ENCODE results near the gene MPG.
A peak's percentile ranks its signal among the peaks of the same experiment; 100 is the strongest.

DNA sequence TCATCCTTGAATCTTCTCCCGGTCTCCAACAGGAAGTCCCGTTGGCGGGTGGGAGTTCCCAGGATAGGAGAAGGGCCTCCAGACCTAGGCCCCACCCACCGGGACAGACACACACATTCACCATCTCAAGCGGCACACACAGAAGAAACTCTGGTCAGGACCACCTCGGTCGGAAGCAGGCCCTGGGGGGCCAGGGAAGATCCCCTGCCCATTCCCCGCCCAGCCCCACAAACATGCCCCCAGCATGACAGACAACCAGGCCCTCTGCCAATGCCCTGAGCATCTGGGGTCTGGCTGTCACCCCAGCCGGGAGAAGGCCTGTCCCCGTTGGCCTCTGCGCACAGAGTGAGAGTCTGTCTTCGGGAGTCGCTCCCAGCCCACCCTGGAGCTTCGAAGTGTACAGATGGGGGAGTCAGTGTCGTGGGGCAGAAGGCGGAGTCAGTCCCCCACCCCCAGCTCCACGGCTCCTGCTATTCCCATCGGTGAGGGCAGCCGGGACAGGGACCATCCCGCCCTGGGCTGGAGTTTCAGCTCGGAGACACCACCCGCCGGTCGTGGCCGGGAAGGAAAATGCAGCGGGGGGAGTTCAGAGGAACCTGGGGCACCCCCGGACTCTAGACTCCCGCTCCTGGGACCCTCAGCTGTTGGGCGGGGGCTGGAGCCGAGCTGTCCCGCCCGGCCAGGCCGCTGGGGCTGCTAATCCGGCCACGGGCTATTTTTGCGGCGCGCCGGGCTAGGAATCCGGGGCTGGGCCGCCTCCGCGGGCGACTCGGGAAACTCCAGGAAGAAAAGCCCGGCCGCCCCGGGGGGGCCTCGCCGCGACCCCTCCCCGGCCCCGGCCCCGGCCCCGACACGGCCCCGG, 6.3 kb upstream of the MPG start:
- TF ChIP-seq IRF1 (CRISPR knock-in tag; IDR thresholded peaks at IDR 0.05) (no peak), CTCF (IDR thresholded peaks at IDR 0.05) (no peak), FOXJ3 (CRISPR knock-in tag; IDR thresholded peaks at IDR 0.05; ENCODE audit: borderline replicate concordance) (no peak), JUN (CRISPR knock-in tag; IDR thresholded peaks at IDR 0.05) (no peak), NR2C2 (CRISPR knock-in tag; IDR thresholded peaks at IDR 0.05) (no peak), MAX (CRISPR knock-in tag; IDR thresholded peaks at IDR 0.05) (0 out of 2 replicates have a peak, but pooled peaks have one; percentile 26), SP1 (CRISPR knock-in tag; conservative IDR thresholded peaks at IDR 0.05) (no peak)

All from WTC11 (cell line).